GM10248 (cell line): Measurements from ENCODE around the gene TOM1.

Experiments
- CTCF ChIA-PET: fragments of 300-600 bp; sonication (Branson Sonifier 250); formaldehyde crosslinking; extraction: SDS; loops from one replicate; lab custom pipeline; 2021; ENCODE audit warnings: antibody characterized with exemption; lab: Yijun Ruan, JAX
- POLR2A ChIA-PET: fragments of 350-650 bp; sonication (Branson Sonifier 250); formaldehyde crosslinking; extraction: SDS; loops from one replicate; lab custom pipeline; 2020; ENCODE audit warnings: antibody characterized with exemption; lab: Yijun Ruan, JAX
- DNase-seq: peaks from one replicate; pipeline ENCODE4 v3.0.0; 2012; ENCODE audit errors: extremely low spot score
- TF ChIP-seq, protein P1 (sequence below): IDR thresholded peaks from 2 replicates; pipeline ENCODE4 v1.5.1; 2012; ENCODE audit warnings: mild to moderate bottlenecking, low read depth; ENCODE audit errors: extremely low read depth, missing control alignments, control extremely low read depth

TOM1 gene

DNA sequence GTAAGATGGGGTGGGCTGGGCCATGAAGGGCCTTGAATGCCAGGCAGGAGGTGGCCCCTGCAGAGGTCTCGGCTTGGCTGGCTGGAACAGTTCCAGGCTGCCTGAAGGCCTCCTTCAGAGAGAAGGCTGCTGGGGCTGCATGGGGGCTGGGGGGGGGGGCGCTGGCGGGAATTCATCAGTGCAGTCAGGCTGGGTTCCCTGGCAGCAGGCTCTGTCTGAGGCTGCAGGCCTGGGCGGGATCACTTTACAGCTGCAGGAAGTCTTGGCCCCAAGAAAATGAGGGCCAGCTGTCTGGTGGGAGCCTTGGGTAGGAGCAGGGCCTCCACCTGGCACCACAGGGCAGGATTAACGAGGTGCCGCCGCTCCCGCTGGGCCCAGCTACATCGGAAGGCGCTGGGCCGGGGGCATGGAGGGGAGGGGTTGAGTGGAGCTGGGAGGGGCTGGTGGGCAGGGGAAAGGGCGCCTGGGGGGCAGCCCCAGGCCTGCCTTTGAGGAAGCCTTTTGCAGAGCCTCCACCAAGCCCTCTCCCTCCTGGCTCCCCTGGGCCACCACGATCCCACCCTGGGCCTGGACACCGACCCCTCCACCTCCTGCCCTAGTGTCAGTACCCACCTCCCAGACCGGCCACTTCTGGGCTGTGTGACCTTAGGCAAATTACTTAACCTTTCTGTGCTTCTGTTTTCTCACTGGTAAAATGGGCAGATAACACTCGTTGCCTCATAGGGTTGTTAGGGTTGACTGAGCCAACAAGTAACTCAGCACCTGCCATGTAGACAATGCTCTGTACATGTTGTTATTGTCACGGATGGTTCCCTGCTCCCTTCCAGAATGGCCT lies 50.2 kb downstream of the TOM1 start:
- CTCF ChIA-PET, result interaction anchor here (0.7 to 5.1 kb wide), 17 partner anchors 13 to 774 kb away, joined by 3 to 76 read pairs (median 6); partner anchors contain the start of gene APOL6
- no peak for DNase-seq
- POLR2A ChIA-PET, result no interaction called here
- TF ChIP-seq, protein P1, sequence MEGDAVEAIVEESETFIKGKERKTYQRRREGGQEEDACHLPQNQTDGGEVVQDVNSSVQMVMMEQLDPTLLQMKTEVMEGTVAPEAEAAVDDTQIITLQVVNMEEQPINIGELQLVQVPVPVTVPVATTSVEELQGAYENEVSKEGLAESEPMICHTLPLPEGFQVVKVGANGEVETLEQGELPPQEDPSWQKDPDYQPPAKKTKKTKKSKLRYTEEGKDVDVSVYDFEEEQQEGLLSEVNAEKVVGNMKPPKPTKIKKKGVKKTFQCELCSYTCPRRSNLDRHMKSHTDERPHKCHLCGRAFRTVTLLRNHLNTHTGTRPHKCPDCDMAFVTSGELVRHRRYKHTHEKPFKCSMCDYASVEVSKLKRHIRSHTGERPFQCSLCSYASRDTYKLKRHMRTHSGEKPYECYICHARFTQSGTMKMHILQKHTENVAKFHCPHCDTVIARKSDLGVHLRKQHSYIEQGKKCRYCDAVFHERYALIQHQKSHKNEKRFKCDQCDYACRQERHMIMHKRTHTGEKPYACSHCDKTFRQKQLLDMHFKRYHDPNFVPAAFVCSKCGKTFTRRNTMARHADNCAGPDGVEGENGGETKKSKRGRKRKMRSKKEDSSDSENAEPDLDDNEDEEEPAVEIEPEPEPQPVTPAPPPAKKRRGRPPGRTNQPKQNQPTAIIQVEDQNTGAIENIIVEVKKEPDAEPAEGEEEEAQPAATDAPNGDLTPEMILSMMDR, result no peak

- POLR2A ChIA-PET, result no interaction called here
- CTCF ChIA-PET, result interaction anchor here (0.6 to 5.1 kb wide), 54 partner anchors 8 to 774 kb away, joined by 3 to 76 read pairs (median 4); partner anchors contain the start of genes APOL6, HMOX1 and MB
- DNase-seq, result peak; percentile 93
- TF ChIP-seq, protein P1, result peak; percentile 90
Measured at GRCh38 chr22:35350539-35351503, 51.1 kb downstream of the TOM1 start.

- ChIA-PET CTCF (interaction anchor here (1.0 to 2.6 kb wide), 13 partner anchors 10 to 277 kb away, joined by 3 to 19 read pairs (median 6); no protein-coding TSS in a partner anchor), POLR2A (interaction anchor here (0.7 kb wide), 1 partner anchor 138 kb away, joined by 5 read pairs; no protein-coding TSS in a partner anchor)
- peak; percentile 59 for DNase-seq
- TF ChIP-seq, protein P1, result peak; percentile 44
Measured at GRCh38 chr22:35352214-35353111, 52.8 kb downstream of the TOM1 start.

- ChIA-PET CTCF (interaction anchor here (0.8 to 2.2 kb wide), 11 partner anchors 9 to 771 kb away, joined by 3 to 13 read pairs (median 5); no protein-coding TSS in a partner anchor), POLR2A (no interaction called here)
- TF ChIP-seq, protein P1, result no peak
- no peak for DNase-seq
Measured at GRCh38 chr22:35353318-35353717, 53.6 kb downstream of the TOM1 start.

GRCh38 chr22:35354068-35354467 lies 54.4 kb downstream of the TOM1 start:
- ChIA-PET CTCF (interaction anchor here (1.3 to 2.2 kb wide), 6 partner anchors 8 to 770 kb away, joined by 3 to 13 read pairs (median 5); no protein-coding TSS in a partner anchor), POLR2A (no interaction called here)
- TF ChIP-seq, protein P1, result no peak

More at GRCh38 chr22:35354068-35354467, 54.4 kb downstream of the TOM1 start:
- no peak for DNase-seq
